ENCODE data around the gene TNIP3.

DNA sequence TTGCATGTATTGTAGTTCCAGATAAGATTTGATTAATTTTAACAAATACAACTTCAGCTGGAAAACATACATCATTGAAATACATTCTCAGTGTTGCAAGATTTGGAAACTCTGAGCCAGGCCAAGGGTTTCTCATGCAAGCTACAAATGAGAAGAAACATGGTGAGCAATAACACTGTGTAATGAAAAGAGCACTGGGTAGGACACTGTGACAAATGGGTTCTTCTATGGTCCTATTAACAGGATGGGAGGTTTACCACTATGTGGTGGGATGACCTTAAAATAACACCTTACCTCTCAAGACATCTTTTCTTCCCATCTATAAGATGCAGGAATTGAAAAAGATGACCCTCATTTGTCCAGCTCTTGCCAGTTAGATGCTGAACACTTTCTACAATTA lies 72.2 kb downstream of the TNIP3 start:
- TF ChIP-seq, protein P1, sequence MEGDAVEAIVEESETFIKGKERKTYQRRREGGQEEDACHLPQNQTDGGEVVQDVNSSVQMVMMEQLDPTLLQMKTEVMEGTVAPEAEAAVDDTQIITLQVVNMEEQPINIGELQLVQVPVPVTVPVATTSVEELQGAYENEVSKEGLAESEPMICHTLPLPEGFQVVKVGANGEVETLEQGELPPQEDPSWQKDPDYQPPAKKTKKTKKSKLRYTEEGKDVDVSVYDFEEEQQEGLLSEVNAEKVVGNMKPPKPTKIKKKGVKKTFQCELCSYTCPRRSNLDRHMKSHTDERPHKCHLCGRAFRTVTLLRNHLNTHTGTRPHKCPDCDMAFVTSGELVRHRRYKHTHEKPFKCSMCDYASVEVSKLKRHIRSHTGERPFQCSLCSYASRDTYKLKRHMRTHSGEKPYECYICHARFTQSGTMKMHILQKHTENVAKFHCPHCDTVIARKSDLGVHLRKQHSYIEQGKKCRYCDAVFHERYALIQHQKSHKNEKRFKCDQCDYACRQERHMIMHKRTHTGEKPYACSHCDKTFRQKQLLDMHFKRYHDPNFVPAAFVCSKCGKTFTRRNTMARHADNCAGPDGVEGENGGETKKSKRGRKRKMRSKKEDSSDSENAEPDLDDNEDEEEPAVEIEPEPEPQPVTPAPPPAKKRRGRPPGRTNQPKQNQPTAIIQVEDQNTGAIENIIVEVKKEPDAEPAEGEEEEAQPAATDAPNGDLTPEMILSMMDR (IDR thresholded peaks at IDR 0.05), result no peak
- TF ChIP-seq POLR2A (IDR thresholded peaks at IDR 0.05), result no peak
